ENCODE results near the gene RNF220. TPM values are rescaled to one million over a fixed set of nuclear protein-coding genes. Genes with fewer than 3 reads are reported as not detected.
"Not testable (repeated sequence)": the region's sequence is repeated elsewhere in the genome, so short reads cannot be mapped to it uniquely, and the experiment has no call there.

RNF220 gene
- total RNA-seq, 1 experiment from 2014 or later: 60.9 TPM

- peak; percentile 76 for DNase-seq (ENCODE audit: extremely low read depth, low read depth)
Measured at GRCh38 chr1:44485229-44485933, 80.3 kb downstream of the RNF220 start.

GRCh38 chr1:44485934-44486460, 80.9 kb downstream of the RNF220 start:
- DNase-seq (ENCODE audit: extremely low read depth, low read depth): no peak

- no peak for DNase-seq (ENCODE audit: extremely low read depth, low read depth)
Measured at GRCh38 chr1:44489481-44489880, 84.4 kb downstream of the RNF220 start.

GRCh38 chr1:44496541-44497171, 91.6 kb downstream of the RNF220 start:
- no peak for DNase-seq (ENCODE audit: extremely low read depth, low read depth)

- DNase-seq (ENCODE audit: extremely low read depth, low read depth): no peak
Measured at GRCh38 chr1:44497422-44498170, 92.5 kb downstream of the RNF220 start.

GRCh38 chr1:44499306-44499705, 94.3 kb downstream of the RNF220 start:
- no peak for DNase-seq (ENCODE audit: extremely low read depth, low read depth)

- DNase-seq (ENCODE audit: extremely low read depth, low read depth): peak; percentile 27
Measured at GRCh38 chr1:44500181-44501046, 95.4 kb downstream of the RNF220 start.

GRCh38 chr1:44501047-44501890, 96.2 kb downstream of the RNF220 start:
- DNase-seq (ENCODE audit: extremely low read depth, low read depth): no peak

GRCh38 chr1:44502823-44503222, 97.8 kb downstream of the RNF220 start:
- not testable (repeated sequence) for DNase-seq (ENCODE audit: extremely low read depth, low read depth)

GRCh38 chr1:44503625-44504024, 98.6 kb downstream of the RNF220 start:
- no peak for DNase-seq (ENCODE audit: extremely low read depth, low read depth)

GRCh38 chr1:44505210-44505993, 100.3 kb downstream of the RNF220 start:
- DNase-seq (ENCODE audit: extremely low read depth, low read depth): no peak

- DNase-seq (ENCODE audit: extremely low read depth, low read depth): no peak
Measured at GRCh38 chr1:44507490-44508396, 102.7 kb downstream of the RNF220 start.

- DNase-seq (ENCODE audit: extremely low read depth, low read depth): no peak
Measured at GRCh38 chr1:44508397-44508745, 103.3 kb downstream of the RNF220 start.

GRCh38 chr1:44511363-44511762, 106.3 kb downstream of the RNF220 start:
- no peak for DNase-seq (ENCODE audit: extremely low read depth, low read depth)

GRCh38 chr1:44511769-44512168, 106.7 kb downstream of the RNF220 start:
- DNase-seq (ENCODE audit: extremely low read depth, low read depth): no peak

- DNase-seq (ENCODE audit: extremely low read depth, low read depth): no peak
Measured at GRCh38 chr1:44512313-44512885, 107.3 kb downstream of the RNF220 start.

GRCh38 chr1:44513111-44513510, 108.1 kb downstream of the RNF220 start:
- DNase-seq (ENCODE audit: extremely low read depth, low read depth): no peak
